GM21447 (cell line): Measurements from ENCODE around the gene GRN.
"Not testable (repeated sequence)": the region's sequence is repeated elsewhere in the genome, so short reads cannot be mapped to it uniquely, and the experiment has no call there.

ENCODE experiments used
- ATAC-seq: cut with Tn5 transposase; IDR thresholded peaks from one replicate; pipeline ENCODE4 v1.9.1; 2021; ENCODE audit not compliant: unreplicated experiment

The GRN gene

DNA sequence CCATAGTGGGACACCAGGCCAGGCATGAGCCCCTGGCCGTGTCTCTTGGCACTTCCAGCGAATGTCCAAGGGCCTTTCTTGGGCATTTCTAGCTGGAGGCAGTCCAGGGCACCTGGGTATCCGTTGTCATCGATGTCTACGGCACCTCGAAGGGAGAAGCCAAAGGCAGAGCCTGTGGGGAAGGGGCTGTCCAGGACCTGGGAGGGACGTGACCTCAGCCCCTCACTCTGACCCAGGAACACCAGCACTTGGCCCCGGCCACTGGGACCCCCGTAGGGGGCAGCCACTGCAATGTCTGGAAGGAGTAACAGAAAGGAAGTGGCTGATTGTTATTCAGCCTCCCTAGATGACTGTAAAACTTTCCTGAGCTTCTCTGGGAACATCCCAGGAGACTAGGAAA is 35.7 kb downstream of the GRN start:
- no peak for ATAC-seq

- ATAC-seq: no peak
These were observed 36.8 kb downstream of the GRN start for GRCh38 chr17:44381810-44382305.

DNA sequence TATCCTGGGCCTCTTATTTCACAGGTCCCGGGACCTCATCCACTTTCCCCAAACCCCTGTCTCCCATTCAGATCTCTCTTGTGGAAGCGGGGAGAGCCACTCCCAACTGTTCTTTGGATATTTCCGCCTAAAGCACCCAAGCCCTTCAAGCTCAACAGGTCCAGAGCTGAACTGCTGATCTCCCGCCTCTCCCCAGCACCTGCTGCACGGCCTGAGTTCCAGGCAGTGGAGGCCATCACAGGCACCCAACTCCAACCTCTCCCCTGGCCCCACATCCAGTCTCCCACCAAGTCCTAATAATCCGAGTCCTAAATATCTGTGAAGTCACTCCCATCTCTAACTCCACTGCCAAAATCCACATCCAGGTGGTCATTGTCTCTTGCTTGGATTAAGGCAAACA is 37.8 kb downstream of the GRN start:
- no peak for ATAC-seq

DNA sequence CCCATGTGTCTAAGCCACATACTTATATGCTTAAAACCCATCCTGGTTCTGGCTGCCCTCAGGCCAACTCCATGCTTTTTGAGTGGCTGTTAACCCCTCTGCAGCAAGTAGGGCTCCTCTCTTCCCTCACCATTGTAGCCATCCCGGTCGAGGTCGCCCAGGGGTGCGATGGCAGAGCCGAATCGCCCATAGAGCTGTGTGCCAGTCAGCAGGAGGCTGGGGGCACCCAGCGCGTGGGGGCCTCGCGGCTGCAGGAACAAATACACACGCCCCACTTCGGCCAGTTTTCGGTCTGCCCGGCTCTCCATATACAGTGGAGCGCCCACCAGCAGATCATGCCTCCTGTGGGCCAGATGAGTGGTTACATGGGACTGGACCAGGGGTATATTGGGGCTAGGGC is 38.3 kb downstream of the GRN start:
- ATAC-seq: no peak

- ATAC-seq: no peak
These were observed 38.8 kb downstream of the GRN start for GRCh38 chr17:44383861-44384260.

DNA sequence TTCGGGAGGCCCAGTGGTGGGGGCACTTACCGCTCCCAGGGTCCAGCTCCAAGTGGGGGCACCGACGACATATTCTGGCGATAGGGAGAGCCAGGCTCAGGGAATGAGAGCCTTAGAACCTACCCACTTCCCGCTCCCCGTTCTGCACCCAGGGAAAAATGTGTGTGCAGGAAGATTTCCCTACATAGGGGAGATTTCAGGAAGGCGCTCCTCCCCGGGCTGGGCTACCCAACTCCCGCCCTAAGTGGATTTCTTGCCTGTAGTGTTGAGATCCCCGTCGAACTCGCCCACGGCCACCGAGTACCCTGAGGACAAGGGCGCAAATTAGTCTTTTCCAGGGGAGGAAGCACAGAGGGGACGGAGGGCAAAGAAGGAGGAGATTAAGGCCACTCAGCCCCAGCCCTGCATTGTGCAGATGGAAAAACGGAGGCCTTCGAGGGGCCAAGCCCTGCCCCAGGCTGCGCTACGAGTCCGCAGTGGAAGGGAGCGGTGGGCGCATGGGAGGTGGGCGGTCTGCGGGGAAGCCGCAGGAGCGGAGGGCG is 39.2 kb downstream of the GRN start:
- ATAC-seq: no peak

- ATAC-seq: peak; percentile 27
These were observed 39.8 kb downstream of the GRN start for GRCh38 chr17:44384823-44385286.

DNA sequence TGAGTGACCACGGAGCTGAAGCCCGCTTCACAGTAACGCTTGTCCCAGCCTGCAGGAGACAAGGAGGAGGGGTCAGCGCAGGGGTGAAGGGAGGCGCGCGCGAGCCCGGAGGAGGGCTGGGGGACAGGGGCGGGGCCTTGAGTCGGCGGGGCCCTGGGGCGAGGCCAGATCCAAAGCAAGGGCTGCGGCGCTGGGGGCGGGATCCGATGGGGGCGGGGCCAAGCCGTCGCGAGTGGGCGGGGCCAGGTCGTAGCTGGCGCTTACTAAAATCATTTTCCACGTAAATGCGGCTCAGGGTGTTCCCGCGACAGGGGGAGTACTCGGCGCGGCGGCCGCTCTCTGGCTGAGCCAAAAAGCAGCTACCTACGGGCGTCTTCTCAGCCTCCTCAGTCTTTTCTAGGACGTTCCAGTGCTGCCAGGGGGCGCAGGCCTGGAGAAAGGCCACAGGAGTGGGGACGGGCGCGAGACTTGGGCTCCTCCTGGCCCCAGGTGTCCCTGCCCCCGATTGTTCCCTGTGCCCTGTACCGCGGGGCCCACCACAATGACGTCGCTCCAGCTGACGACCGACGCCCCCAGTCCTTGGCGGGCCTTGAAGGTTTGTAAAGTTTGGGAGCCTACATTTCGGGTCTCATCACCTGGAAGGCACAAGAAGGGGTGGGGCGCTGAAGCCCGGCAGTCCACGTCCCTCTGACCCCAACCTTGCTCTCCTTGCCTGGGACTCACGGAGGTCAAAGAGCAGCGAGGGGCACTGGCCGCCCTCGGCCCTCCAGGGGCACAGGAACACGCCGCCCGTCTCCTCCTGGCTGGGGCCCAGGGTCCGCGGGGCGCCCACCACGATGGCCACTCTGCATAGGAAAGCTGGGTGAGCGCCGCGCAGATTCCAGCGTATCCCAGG is 40.4 kb downstream of the GRN start:
- peak; percentile 64 for ATAC-seq

GRCh38 chr17:44386182-44386525 is 41.1 kb downstream of the GRN start:
- ATAC-seq: no peak

DNA sequence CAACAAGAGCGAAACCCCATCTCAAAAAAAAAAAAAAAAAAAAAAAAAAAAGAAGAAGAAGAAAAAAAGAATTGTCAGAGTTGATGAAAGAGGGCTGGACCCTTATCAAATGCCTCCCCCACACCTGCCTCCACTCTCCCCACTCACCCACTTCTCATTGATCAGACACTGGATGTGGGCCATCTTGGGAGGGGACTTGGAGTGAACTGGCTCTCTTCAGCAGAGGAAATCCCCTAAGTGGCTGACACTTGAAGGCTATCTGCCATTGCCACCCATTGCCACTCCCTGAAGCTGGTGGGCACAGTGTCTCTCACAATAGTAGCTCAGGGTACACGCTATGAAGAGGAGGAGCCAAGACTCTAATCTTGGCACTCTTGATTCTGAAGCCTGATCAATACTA is 42.7 kb downstream of the GRN start:
- no peak for ATAC-seq

- ATAC-seq: no peak
These were observed 44.2 kb downstream of the GRN start, which contains the start of gene ITGA2B for GRCh38 chr17:44389281-44389680. Gene ITGA2B (minus strand): TSS chr17:44389649. CDS start chr17:44389473, 176 bp downstream.

GRCh38 chr17:44389723-44390202 is 44.7 kb downstream of the GRN start:
- ATAC-seq: no peak

- no peak for ATAC-seq
These were observed 45.3 kb downstream of the GRN start for GRCh38 chr17:44390250-44390870.

- not testable (repeated sequence) for ATAC-seq
These were observed 49.0 kb downstream of the GRN start for GRCh38 chr17:44394112-44394511.

DNA sequence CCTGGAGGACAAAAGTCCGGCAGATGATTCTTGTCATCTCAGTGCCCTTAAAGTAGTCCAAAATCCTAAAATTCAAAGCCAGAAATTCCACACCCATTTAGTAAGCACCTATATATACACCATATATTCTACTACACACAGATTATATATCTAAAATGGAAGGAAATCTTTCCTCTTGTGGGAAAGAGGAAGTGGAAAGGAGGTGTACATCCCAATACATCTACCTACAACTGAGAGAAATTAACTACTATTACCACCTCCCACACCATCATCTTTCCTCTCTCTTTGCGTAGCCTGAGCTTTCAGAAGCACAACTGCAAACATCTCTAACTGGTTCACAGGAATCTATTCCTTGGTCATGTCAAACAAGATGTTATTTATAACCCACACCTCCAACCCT is 49.7 kb downstream of the GRN start:
- ATAC-seq: no peak

DNA sequence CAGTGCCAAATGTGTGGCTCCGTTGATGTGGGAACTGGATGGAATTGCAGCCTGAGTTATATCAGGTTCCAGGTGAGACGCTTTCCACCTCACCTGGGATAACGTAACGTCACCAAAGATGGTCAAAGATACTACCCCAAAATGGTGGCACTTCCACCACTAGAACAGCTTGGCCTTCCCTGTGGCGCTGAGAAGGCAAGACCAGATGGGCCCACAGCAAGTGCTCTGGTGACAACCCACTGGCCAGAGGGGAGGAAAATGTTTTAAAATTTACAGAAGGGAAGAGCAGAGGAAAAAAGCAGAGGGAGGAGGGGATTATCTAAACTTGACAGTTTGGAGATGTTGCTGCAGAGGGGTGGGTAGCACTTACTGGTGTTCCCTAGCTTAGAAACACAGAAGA is 51.8 kb downstream of the GRN start:
- ATAC-seq: no peak

- ATAC-seq: no peak
These were observed 52.7 kb downstream of the GRN start for GRCh38 chr17:44397479-44398440.

DNA sequence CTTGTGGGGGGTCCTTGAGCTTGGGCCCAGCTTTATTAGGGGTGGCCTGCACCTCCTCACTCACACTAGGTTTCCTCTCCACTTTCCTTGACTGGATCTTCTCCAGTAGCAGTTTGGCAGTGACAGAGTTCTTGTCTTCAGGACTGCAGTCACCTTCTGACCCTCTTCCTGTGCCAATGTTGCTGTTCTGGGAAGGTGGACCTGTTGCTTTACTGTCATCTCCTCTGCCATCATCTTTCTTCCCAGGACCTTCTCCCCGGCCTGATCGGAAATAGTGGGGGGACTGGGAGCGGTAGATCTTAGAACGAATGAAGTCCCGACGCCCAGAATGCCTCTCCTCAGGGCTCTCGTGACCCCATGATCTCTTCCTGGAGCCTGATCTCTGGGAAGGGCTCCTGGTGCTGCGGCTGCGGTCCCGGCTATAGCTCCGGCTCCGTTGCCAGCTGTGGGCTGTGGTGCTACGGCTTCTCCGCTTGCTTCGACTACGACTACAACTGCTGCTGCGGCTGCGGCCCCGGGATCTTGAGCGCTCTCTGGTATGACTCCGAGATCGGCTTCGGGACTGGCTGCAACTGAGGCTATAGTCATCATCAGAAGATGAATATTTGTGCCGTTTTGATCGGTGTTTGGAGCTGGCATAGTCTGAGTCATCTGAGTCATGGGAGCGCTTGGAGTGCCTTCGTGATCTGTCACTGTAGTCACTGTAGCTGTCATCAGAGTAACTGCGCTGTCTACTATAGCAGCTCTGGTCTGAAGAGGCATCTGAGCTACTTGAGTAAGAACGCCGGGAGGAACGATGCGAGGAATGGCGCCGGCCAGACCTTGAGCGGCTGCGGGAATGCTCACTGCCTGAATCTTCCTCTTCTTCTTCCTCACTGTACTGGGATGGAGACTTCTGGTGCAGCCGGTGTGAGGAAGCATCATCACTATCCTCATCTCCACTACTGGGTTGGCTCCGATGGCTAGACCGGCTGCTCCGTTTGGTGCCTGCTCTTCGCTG is 53.9 kb downstream of the GRN start:
- no peak for ATAC-seq

DNA sequence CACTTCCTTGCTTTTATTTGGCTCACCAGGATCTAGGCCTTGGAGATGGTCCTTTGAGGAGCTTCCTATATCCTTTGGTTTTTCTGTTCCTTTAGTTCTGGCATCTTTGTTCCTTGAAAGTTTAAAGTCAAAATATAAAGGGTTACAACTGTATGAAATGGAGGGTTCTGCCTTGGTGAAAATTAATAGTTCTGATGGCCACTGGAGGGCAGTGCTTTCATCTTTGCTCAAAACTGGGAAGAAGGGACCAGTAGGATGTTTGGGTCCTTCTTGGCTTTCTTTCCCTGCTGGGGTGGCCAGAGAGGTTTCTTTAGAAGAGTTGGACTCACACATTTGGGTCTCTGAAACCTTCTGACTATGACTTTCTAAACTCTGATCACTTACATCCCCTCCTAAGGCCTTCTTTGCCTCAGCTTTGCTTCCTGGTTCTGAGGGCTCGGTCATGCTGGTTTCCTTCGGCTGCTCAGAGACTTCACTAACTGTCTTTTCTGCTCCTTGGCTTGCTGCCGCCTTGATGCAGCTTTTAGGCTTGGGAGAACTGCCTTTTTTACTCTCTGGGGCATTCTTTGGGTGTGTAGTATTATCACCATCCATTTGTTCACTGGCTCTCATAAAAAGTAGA is 55.2 kb downstream of the GRN start:
- no peak for ATAC-seq
